Gastroesophageal sphincter (tissue), 3 donors: ENCODE data around the gene GRM3.

ENCODE experiments used
- CTCF ChIP-seq, 4 experiments: fragments of 200-600 bp in 2 of 4; fragments of 450-650 bp in 2 of 4; sonication (generic) in 1 of 4; IDR thresholded peaks; one replicate each; pipeline ENCODE4 v1.5.1; 2017 to 2019; ENCODE audit warnings: antibody characterized with exemption in 4 of 4, mild to moderate bottlenecking in 2 of 4, moderate library complexity in 2 of 4
- POLR2A ChIP-seq, 2 donors: fragments of 450-650 bp; IDR thresholded peaks; one replicate each; pipeline ENCODE4 v1.6.1; 2017; ENCODE audit warnings: antibody characterized with exemption in 2 of 2, mild to moderate bottlenecking in 2 of 2, moderate library complexity in 1 of 2
- POLR2AphosphoS5 ChIP-seq: sonication (generic); formaldehyde crosslinking; IDR thresholded peaks from one replicate; pipeline ENCODE4 v1.6.1; 2017; ENCODE audit warnings: antibody characterized with exemption

DNA sequence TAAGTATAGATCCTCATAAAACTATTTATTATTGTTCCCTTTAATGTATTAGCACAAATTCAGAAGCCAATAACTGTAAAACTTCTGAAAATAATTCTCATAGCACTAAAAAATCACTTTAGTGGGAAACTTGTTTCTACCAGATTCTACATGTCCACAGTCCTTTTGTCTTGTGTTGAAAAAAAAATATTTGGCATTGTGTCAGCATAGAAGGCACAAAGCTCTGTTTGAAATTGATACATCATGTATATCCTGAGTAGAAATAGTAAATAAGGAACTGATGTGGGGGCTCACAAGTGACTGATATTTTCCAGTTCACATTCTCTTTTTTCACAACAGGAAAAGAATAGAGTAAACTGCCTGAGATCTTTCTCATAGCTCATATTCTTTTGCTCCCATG, 134.6 kb downstream of the GRM3 start:
- TF ChIP-seq POLR2AphosphoS5 (no peak), CTCF (IDR thresholded peaks at IDR 0.05) (no peak), POLR2A (IDR thresholded peaks at IDR 0.05) (no peak)
